Hepatic stellate cell (primary cell): ENCODE results near the gene CCBE1.
A peak's percentile ranks its signal among the peaks of the same experiment; 100 is the strongest.

ENCODE experiments used
- DNase-seq: peaks from one replicate; pipeline ENCODE4 v3.0.0; 2011; ENCODE audit warnings: low spot score

CCBE1 gene

GRCh38 chr18:59570101-59570775 lies 127.0 kb downstream of the CCBE1 start:
- DNase-seq: peak; percentile 5

GRCh38 chr18:59569390-59569791 lies 127.8 kb downstream of the CCBE1 start:
- DNase-seq: no peak

GRCh38 chr18:59567431-59567830 lies 129.8 kb downstream of the CCBE1 start:
- no peak for DNase-seq

- peak; percentile 21 for DNase-seq
Measured at GRCh38 chr18:59566533-59566971, 130.7 kb downstream of the CCBE1 start.

GRCh38 chr18:59565957-59566356 lies 131.3 kb downstream of the CCBE1 start:
- DNase-seq: peak; percentile 12

- no peak for DNase-seq
Measured at GRCh38 chr18:59564561-59564960, 132.7 kb downstream of the CCBE1 start.

GRCh38 chr18:59563176-59563785 lies 133.9 kb downstream of the CCBE1 start:
- DNase-seq: no peak

GRCh38 chr18:59562751-59563150 lies 134.5 kb downstream of the CCBE1 start:
- DNase-seq: no peak

- DNase-seq: no peak
Measured at GRCh38 chr18:59561612-59562011, 135.6 kb downstream of the CCBE1 start.

GRCh38 chr18:59560556-59560955 lies 136.7 kb downstream of the CCBE1 start:
- no peak for DNase-seq

GRCh38 chr18:59559528-59559927 lies 137.7 kb downstream of the CCBE1 start:
- no peak for DNase-seq

GRCh38 chr18:59555995-59556659 lies 141.1 kb downstream of the CCBE1 start:
- DNase-seq: no peak

- DNase-seq: no peak
Measured at GRCh38 chr18:59554796-59555335, 142.4 kb downstream of the CCBE1 start.

- no peak for DNase-seq
Measured at GRCh38 chr18:59553273-59553870, 143.9 kb downstream of the CCBE1 start.

GRCh38 chr18:59551902-59552635 lies 145.2 kb downstream of the CCBE1 start:
- no peak for DNase-seq

GRCh38 chr18:59550174-59550516 lies 147.1 kb downstream of the CCBE1 start:
- DNase-seq: no peak

- DNase-seq: no peak
Measured at GRCh38 chr18:59549503-59550173, 147.6 kb downstream of the CCBE1 start.

- DNase-seq: peak; percentile 61
Measured at GRCh38 chr18:59547581-59548182, 149.5 kb downstream of the CCBE1 start.

GRCh38 chr18:59546188-59546587 lies 151.0 kb downstream of the CCBE1 start:
- DNase-seq: no peak

GRCh38 chr18:59540780-59541179 lies 156.4 kb downstream of the CCBE1 start:
- DNase-seq: peak; percentile 36

- DNase-seq: no peak
Measured at GRCh38 chr18:59540346-59540745, 156.9 kb downstream of the CCBE1 start.
